Measurements from ENCODE around the gene ANGPT4. TPM values are rescaled to one million over a fixed set of nuclear protein-coding genes. Genes with fewer than 3 reads are reported as not detected.
"Not testable (repeated sequence)": the region's sequence is repeated elsewhere in the genome, so short reads cannot be mapped to it uniquely, and the experiment has no call there.

Gene ANGPT4
- polyA plus RNA-seq, 3 donors = 0.18 to 0.46 (median 0.27) TPM

GRCh38 chr20:906703-907270 lies 9.3 kb downstream of the ANGPT4 start:
- no peak for DNase-seq

- DNase-seq = no peak
Measured at GRCh38 chr20:906001-906520, 10.1 kb downstream of the ANGPT4 start.

GRCh38 chr20:905396-905961 lies 10.7 kb downstream of the ANGPT4 start:
- DNase-seq = no peak

GRCh38 chr20:904039-904545 lies 12.0 kb downstream of the ANGPT4 start:
- DNase-seq = no peak

GRCh38 chr20:897436-897835 lies 18.7 kb downstream of the ANGPT4 start:
- not testable (repeated sequence) for DNase-seq

GRCh38 chr20:896501-897025 lies 19.6 kb downstream of the ANGPT4 start:
- no peak for DNase-seq

- DNase-seq = not testable (repeated sequence)
Measured at GRCh38 chr20:892371-892770, 23.8 kb downstream of the ANGPT4 start.

- peak; percentile 65 for DNase-seq
Measured at GRCh38 chr20:891706-892080, 24.4 kb downstream of the ANGPT4 start.

- no peak for DNase-seq
Measured at GRCh38 chr20:891058-891705, 25.0 kb downstream of the ANGPT4 start.

- DNase-seq = no peak
Measured at GRCh38 chr20:890666-891057, 25.5 kb downstream of the ANGPT4 start.

- DNase-seq = no peak
Measured at GRCh38 chr20:889932-890463, 26.1 kb downstream of the ANGPT4 start.

GRCh38 chr20:889106-889505 lies 27.0 kb downstream of the ANGPT4 start:
- no peak for DNase-seq

GRCh38 chr20:888057-888456 lies 28.1 kb downstream of the ANGPT4 start:
- DNase-seq = no peak

- no peak for DNase-seq
Measured at GRCh38 chr20:887137-887536, 29.0 kb downstream of the ANGPT4 start.

- peak; percentile 52 for DNase-seq
Measured at GRCh38 chr20:884983-885952, 30.9 kb downstream of the ANGPT4 start.

GRCh38 chr20:881783-882144 lies 34.4 kb downstream of the ANGPT4 start:
- DNase-seq = no peak

GRCh38 chr20:881051-881782 lies 34.9 kb downstream of the ANGPT4 start:
- DNase-seq = no peak

GRCh38 chr20:879626-880025 lies 36.5 kb downstream of the ANGPT4 start:
- no peak for DNase-seq

- DNase-seq = peak; percentile 57
Measured at GRCh38 chr20:878511-879307, 37.4 kb downstream of the ANGPT4 start.

- no peak for DNase-seq
Measured at GRCh38 chr20:877814-878213, 38.3 kb downstream of the ANGPT4 start.

All from renal pelvis (tissue), 4 donors.